Right kidney (tissue), 9 donors: Measurements from ENCODE around the gene SCARB2.
"Not testable (repeated sequence)": the region's sequence is repeated elsewhere in the genome, so short reads cannot be mapped to it uniquely, and the experiment has no call there.

Experiments
- DNase-seq: peaks from one replicate; pipeline ENCODE4 v3.0.0-alpha.2; 2016
- long read RNA-seq, 8 donors: transcript quantifications; one replicate each; lab custom pipeline, GENCODE V29; 2026

The SCARB2 gene
- long read RNA-seq, donor 1, full-length matches to known transcripts = 43 of 49 reads
- long read RNA-seq, donor 1, partial matches to known transcripts = 6 of 49 reads
- long read RNA-seq, donor 1, other reads (novel, unspliced or antisense) = 0 of 49 reads
- long read RNA-seq, donor 2, full-length matches to known transcripts = 22 of 22 reads
- long read RNA-seq, donor 2, partial matches to known transcripts = 0 of 22 reads
- long read RNA-seq, donor 2, other reads (novel, unspliced or antisense) = 0 of 22 reads
- long read RNA-seq, donor 3, full-length matches to known transcripts = 28 of 35 reads
- long read RNA-seq, donor 3, partial matches to known transcripts = 7 of 35 reads
- long read RNA-seq, donor 3, other reads (novel, unspliced or antisense) = 0 of 35 reads
- long read RNA-seq, donor 4, full-length matches to known transcripts = 44 of 44 reads
- long read RNA-seq, donor 4, partial matches to known transcripts = 0 of 44 reads
- long read RNA-seq, donor 4, other reads (novel, unspliced or antisense) = 0 of 44 reads
- long read RNA-seq, donor 5, full-length matches to known transcripts = 27 of 27 reads
- long read RNA-seq, donor 5, partial matches to known transcripts = 0 of 27 reads
- long read RNA-seq, donor 5, other reads (novel, unspliced or antisense) = 0 of 27 reads
- long read RNA-seq, donor 6, full-length matches to known transcripts = 46 of 46 reads
- long read RNA-seq, donor 6, partial matches to known transcripts = 0 of 46 reads
- long read RNA-seq, donor 6, other reads (novel, unspliced or antisense) = 0 of 46 reads
- long read RNA-seq, donor 7, full-length matches to known transcripts = 40 of 57 reads
- long read RNA-seq, donor 7, partial matches to known transcripts = 12 of 57 reads
- long read RNA-seq, donor 7, other reads (novel, unspliced or antisense) = 5 of 57 reads
- long read RNA-seq, donor 8, full-length matches to known transcripts = 30 of 30 reads
- long read RNA-seq, donor 8, partial matches to known transcripts = 0 of 30 reads
- long read RNA-seq, donor 8, other reads (novel, unspliced or antisense) = 0 of 30 reads

- peak; percentile 100 for DNase-seq
These were observed at the start of gene SCARB2 for GRCh38 chr4:76213415-76214176. Gene SCARB2, minus strand, starts transcription at chr4:76213824. Its CDS starts 281 bp downstream, at chr4:76213543.

GRCh38 chr4:76260571-76260970, 46.9 kb upstream of the SCARB2 start:
- no peak for DNase-seq

- no peak for DNase-seq
These were observed 44.2 kb upstream of the SCARB2 start for GRCh38 chr4:76257824-76258223.

GRCh38 chr4:76256968-76257367, 43.3 kb upstream of the SCARB2 start:
- no peak for DNase-seq

- DNase-seq = no peak
These were observed 42.4 kb upstream of the SCARB2 start for GRCh38 chr4:76256032-76256431.

- DNase-seq = no peak
These were observed 39.9 kb upstream of the SCARB2 start for GRCh38 chr4:76253511-76253910.

- DNase-seq = no peak
These were observed 38.6 kb upstream of the SCARB2 start for GRCh38 chr4:76252271-76252653.

- DNase-seq = peak; percentile 84
These were observed 38.0 kb upstream of the SCARB2 start, which contains the start of gene FAM47E for GRCh38 chr4:76251441-76252270. Gene FAM47E, plus strand, starts transcription at chr4:76251721. Its CDS starts 26 bp downstream, at chr4:76251747.

- DNase-seq = no peak
These were observed 37.3 kb upstream of the SCARB2 start for GRCh38 chr4:76250962-76251361.

- no peak for DNase-seq
These were observed 33.2 kb upstream of the SCARB2 start for GRCh38 chr4:76246852-76247251.

GRCh38 chr4:76246025-76246424, 32.4 kb upstream of the SCARB2 start:
- no peak for DNase-seq

GRCh38 chr4:76243877-76244276, 30.3 kb upstream of the SCARB2 start:
- DNase-seq = not testable (repeated sequence)

- no peak for DNase-seq
These were observed 26.6 kb upstream of the SCARB2 start for GRCh38 chr4:76240236-76240635.

GRCh38 chr4:76238701-76239100, 25.1 kb upstream of the SCARB2 start:
- DNase-seq = no peak

- no peak for DNase-seq
These were observed 24.6 kb upstream of the SCARB2 start for GRCh38 chr4:76238236-76238635.

- peak; percentile 10 for DNase-seq
These were observed 22.3 kb upstream of the SCARB2 start for GRCh38 chr4:76235915-76236314.

- no peak for DNase-seq
These were observed 21.8 kb upstream of the SCARB2 start for GRCh38 chr4:76235407-76235806.

- no peak for DNase-seq
These were observed 21.0 kb upstream of the SCARB2 start for GRCh38 chr4:76234679-76235044.

GRCh38 chr4:76233967-76234678, 20.5 kb upstream of the SCARB2 start:
- peak; percentile 4 for DNase-seq

GRCh38 chr4:76233529-76233928, 19.9 kb upstream of the SCARB2 start:
- no peak for DNase-seq

GRCh38 chr4:76233083-76233482, 19.5 kb upstream of the SCARB2 start:
- no peak for DNase-seq
